ENCODE results near the gene CPEB3.

DNA sequence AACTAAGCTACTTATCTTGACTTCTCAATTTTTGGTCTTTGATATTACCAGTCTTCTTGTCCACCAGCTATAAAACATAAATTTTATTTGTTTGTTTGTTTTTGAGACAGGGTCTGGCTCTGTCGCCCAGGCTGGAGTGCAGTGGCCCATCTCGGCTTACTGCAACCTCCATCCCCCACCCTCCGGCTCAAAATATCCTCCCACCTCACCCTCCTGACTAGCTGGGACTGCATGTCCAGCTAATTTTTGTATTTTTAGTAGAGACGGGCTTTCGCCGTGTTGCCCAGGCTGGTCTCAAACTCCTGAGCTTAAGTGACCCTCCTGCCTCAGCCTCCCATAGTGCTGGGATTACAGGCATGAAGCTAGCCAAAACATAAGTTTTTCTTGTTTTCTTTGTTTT, 7.6 kb upstream of the CPEB3 start:
- no peak for TF ChIP-seq POLR2AphosphoS5 (IDR thresholded peaks at IDR 0.05; ENCODE audit: borderline replicate concordance, low read depth, low read length)
- no peak for TF ChIP-seq EZH2 (IDR thresholded peaks at IDR 0.05)
